WTC11 (cell line): ENCODE results near the gene GAK. TPM values are rescaled to one million over a fixed set of nuclear protein-coding genes. Genes with fewer than 3 reads are reported as not detected.

Source experiments
- ATAC-seq: fragments of 200-7000 bp; cut with Tn5 transposase; 2 replicates; pipeline ENCODE4 v1.10.0; 2021; ENCODE audit warnings: mild to moderate bottlenecking, moderate library complexity
- CTCF ChIA-PET: fragments of 300-600 bp; sonication (Branson Sonifier 250); formaldehyde crosslinking; loops from one replicate; lab custom pipeline; 2021; ENCODE audit warnings: antibody characterized with exemption; lab: Charles Lee
- POLR2A ChIA-PET: fragments of 350-600 bp; sonication (Branson Sonifier 250); formaldehyde crosslinking; loops from one replicate; lab custom pipeline; 2021; ENCODE audit warnings: antibody characterized with exemption; lab: Charles Lee
- DNase-seq: peaks from one replicate; pipeline ENCODE4 v3.0.0; 2021; ENCODE audit warnings: low spot score
- H3K27ac Mint-ChIP-seq: 2 replicates; pipeline ENCODE4 v1.8.0; 2021; ENCODE audit warnings: mixed read lengths
- H3K27me3 Mint-ChIP-seq: 2 replicates; pipeline ENCODE4 v1.8.0; 2021; ENCODE audit warnings: low read depth, mild to moderate bottlenecking, moderate library complexity, mixed read lengths
- H3K36me3 Mint-ChIP-seq: 2 replicates; pipeline ENCODE4 v1.8.0; 2021; ENCODE audit warnings: mixed read lengths
- H3K4me1 Mint-ChIP-seq: 2 replicates; pipeline ENCODE4 v1.8.0; 2022; ENCODE audit warnings: mixed read lengths
- H3K4me3 Mint-ChIP-seq: 2 replicates; pipeline ENCODE4 v1.8.0; 2021; ENCODE audit warnings: mild to moderate bottlenecking, moderate library complexity, mixed read lengths
- H3K9me3 Mint-ChIP-seq: 2 replicates; pipeline ENCODE4 v1.8.0; 2021; ENCODE audit warnings: mixed read lengths
- CBFB ChIP-seq: sonication (generic); formaldehyde crosslinking; IDR thresholded peaks from 2 replicates; pipeline ENCODE4 v1.8.1; 2022; ENCODE audit warnings: mild to moderate bottlenecking, low read depth, missing genetic modification reagents
- CREM ChIP-seq: sonication (generic); formaldehyde crosslinking; IDR thresholded peaks from 2 replicates; pipeline ENCODE4 v1.8.1; 2022; ENCODE audit warnings: mild to moderate bottlenecking, missing genetic modification reagents, moderate library complexity
- CTCF ChIP-seq: fragments of 200-600 bp; IDR thresholded peaks from 2 replicates; pipeline ENCODE4 v1.8.0; 2022; ENCODE audit warnings: antibody characterized with exemption
- ETV6 ChIP-seq: sonication (generic); formaldehyde crosslinking; IDR thresholded peaks from 2 replicates; pipeline ENCODE4 v1.8.1; 2022; ENCODE audit warnings: mild to moderate bottlenecking, missing genetic modification reagents
- FOXP1 ChIP-seq: sonication (generic); formaldehyde crosslinking; IDR thresholded peaks from 2 replicates; pipeline ENCODE4 v1.8.0; 2022; ENCODE audit warnings: missing genetic modification reagents, mild to moderate bottlenecking, moderate library complexity, borderline replicate concordance
- GRHL2 ChIP-seq: fragments of 250-450 bp; sonication (Bioruptor Pico); IDR thresholded peaks from 2 replicates; pipeline ENCODE4 v1.8.0; 2022; ENCODE audit warnings: mild to moderate bottlenecking, moderate library complexity; ENCODE audit not compliant: insufficient replicate concordance, severe bottlenecking
- GTF2I ChIP-seq: fragments of 250-450 bp; sonication (Bioruptor Pico); conservative IDR thresholded peaks from 2 replicates; pipeline ENCODE4 v1.4.0; 2021; ENCODE audit warnings: mild to moderate bottlenecking
- KAT7 ChIP-seq: sonication (generic); formaldehyde crosslinking; IDR thresholded peaks from 2 replicates; pipeline ENCODE4 v1.8.1; 2023; ENCODE audit warnings: missing genetic modification reagents, mild to moderate bottlenecking, borderline replicate concordance
- NFYB ChIP-seq: sonication (generic); formaldehyde crosslinking; conservative IDR thresholded peaks from 2 replicates; pipeline ENCODE4 v1.8.0; 2022; ENCODE audit warnings: low read depth, missing genetic modification reagents
- NR2C2 ChIP-seq: sonication (generic); formaldehyde crosslinking; IDR thresholded peaks from 2 replicates; pipeline ENCODE4 v1.8.0; 2022; ENCODE audit warnings: mild to moderate bottlenecking, missing genetic modification reagents
- NR3C1 ChIP-seq: sonication (generic); formaldehyde crosslinking; conservative IDR thresholded peaks from 2 replicates; pipeline ENCODE4 v1.8.1; 2023; ENCODE audit warnings: low read depth, mild to moderate bottlenecking, missing genetic modification reagents
- OVOL2 ChIP-seq: fragments of 250-450 bp; sonication (Bioruptor Pico); IDR thresholded peaks from 2 replicates; pipeline ENCODE4 v1.9.0; 2021; ENCODE audit warnings: mild to moderate bottlenecking, borderline replicate concordance
- RELA ChIP-seq: sonication (generic); formaldehyde crosslinking; IDR thresholded peaks from 2 replicates; pipeline ENCODE4 v1.8.1; 2022; ENCODE audit warnings: missing genetic modification reagents, mild to moderate bottlenecking, borderline replicate concordance
- SMAD4 ChIP-seq: sonication (generic); formaldehyde crosslinking; IDR thresholded peaks from 2 replicates; pipeline ENCODE4 v1.8.0; 2022; ENCODE audit warnings: mild to moderate bottlenecking, missing genetic modification reagents
- SOX15 ChIP-seq: fragments of 250-450 bp; sonication (Bioruptor Pico); IDR thresholded peaks from 2 replicates; pipeline ENCODE4 v1.9.0; 2021; ENCODE audit warnings: mild to moderate bottlenecking
- ZMAT4 ChIP-seq: fragments of 250-450 bp; sonication (Bioruptor Pico); IDR thresholded peaks from 2 replicates; pipeline ENCODE4 v1.9.0; 2021; ENCODE audit warnings: mild to moderate bottlenecking
- ZNF219 ChIP-seq: sonication (generic); formaldehyde crosslinking; IDR thresholded peaks from 2 replicates; pipeline ENCODE4 v1.8.0; 2023; ENCODE audit warnings: missing genetic modification reagents, mild to moderate bottlenecking, borderline replicate concordance
- ZNF281 ChIP-seq: sonication (generic); formaldehyde crosslinking; IDR thresholded peaks from 2 replicates; pipeline ENCODE4 v1.8.0; 2023; ENCODE audit warnings: mild to moderate bottlenecking, missing genetic modification reagents
- ZNF423 ChIP-seq: fragments of 250-450 bp; sonication (Bioruptor Pico); IDR thresholded peaks from 2 replicates; pipeline ENCODE4 v2.1.2; 2022; ENCODE audit warnings: mild to moderate bottlenecking, moderate library complexity
- ZNF671 ChIP-seq: fragments of 250-450 bp; sonication (Bioruptor Pico); IDR thresholded peaks from 2 replicates; pipeline ENCODE4 v1.8.0; 2021; ENCODE audit warnings: mild to moderate bottlenecking
- total RNA-seq: library from RNA; stranded (reverse); gene quantifications from 3 replicates; pipeline ENCODE4 v1.2.3, GENCODE V29; 2021
- TF ChIP-seq, protein P1 (sequence below): fragments of 250-450 bp; sonication (Bioruptor Pico); IDR thresholded peaks from 2 replicates; pipeline ENCODE4 v2.1.2; 2022; ENCODE audit warnings: mild to moderate bottlenecking, moderate library complexity
- TF ChIP-seq, protein P2 (sequence below): sonication (generic); formaldehyde crosslinking; conservative IDR thresholded peaks from 2 replicates; pipeline ENCODE4 v1.8.1; 2022; ENCODE audit warnings: mild to moderate bottlenecking, missing genetic modification reagents
- TF ChIP-seq, protein P3 (sequence below): sonication (generic); formaldehyde crosslinking; IDR thresholded peaks from 2 replicates; pipeline ENCODE4 v1.8.0; 2022; ENCODE audit warnings: mild to moderate bottlenecking, missing genetic modification reagents
- TF ChIP-seq, protein P4 (sequence below): sonication (generic); formaldehyde crosslinking; IDR thresholded peaks from 2 replicates; pipeline ENCODE4 v1.8.1; 2023; ENCODE audit warnings: mild to moderate bottlenecking, missing genetic modification reagents, moderate library complexity

Gene GAK
- total RNA-seq, 1 experiment from 2014 or later, result 121 TPM

DNA sequence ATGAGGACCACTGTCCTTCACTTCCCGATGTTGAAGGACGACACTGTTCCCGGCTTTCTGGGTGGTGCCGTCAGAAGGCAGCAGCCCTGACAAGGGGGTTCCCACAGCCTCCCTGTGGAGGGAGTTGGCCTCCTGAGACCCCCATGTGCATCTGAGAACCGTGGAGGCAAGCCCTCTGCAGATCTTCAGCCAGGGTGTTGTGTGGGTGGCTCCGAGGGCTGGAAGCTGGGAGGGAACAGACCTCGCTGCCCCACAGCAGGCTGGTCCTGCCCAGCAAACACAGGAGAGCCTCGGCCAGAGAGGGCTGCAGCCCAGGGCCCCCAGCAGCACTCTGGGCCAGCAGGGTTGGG, 25.1 kb upstream of the GAK start (continued):
- TF ChIP-seq ZMAT4 (no peak), SMAD4 (CRISPR knock-in tag) (no peak)

- Mint-ChIP-seq H3K4me3 (no peak overlapping the region), H3K36me3 (no peaks in the 10 kb centered on the region), H3K4me1 (no peaks in the 10 kb centered on the region)
- DNase-seq, result no peak
- ChIA-PET POLR2A (no interaction called here), CTCF (interaction anchor here (0.7 kb wide), 1 partner anchor 439 kb away, joined by 3 read pairs; no protein-coding TSS in a partner anchor)
- ATAC-seq, result no peak
- TF ChIP-seq NR2C2 (CRISPR knock-in tag) (no peak), GTF2I (CRISPR knock-in tag) (no peak), CREM (CRISPR knock-in tag) (no peak), NFYB (CRISPR knock-in tag) (no peak)
- TF ChIP-seq, all 79 proteins: peak for 0
- Mint-ChIP-seq H3K9me3 (no peaks in the 10 kb centered on the region), H3K27me3 (no peaks in the 10 kb centered on the region), H3K27ac (no peak overlapping the region; the same call in 1 of the 2 replicates)
Measured at GRCh38 chr4:956531-957230, 24.6 kb upstream of the GAK start.

- ChIA-PET CTCF (no interaction called here), POLR2A (no interaction called here)
- Mint-ChIP-seq H3K36me3 (no peaks in the 10 kb centered on the region), H3K4me1 (no peaks in the 10 kb centered on the region), H3K27ac (no peak overlapping the region), H3K9me3 (no peaks in the 10 kb centered on the region), H3K4me3 (no peak overlapping the region), H3K27me3 (no peaks in the 10 kb centered on the region)
- no peak for TF ChIP-seq ZNF281 (CRISPR knock-in tag)
- TF ChIP-seq CBFB (CRISPR knock-in tag), result no peak
- no peak for TF ChIP-seq KAT7 (CRISPR knock-in tag)
- no peak for TF ChIP-seq FOXP1
- no peak for TF ChIP-seq ZNF423 (CRISPR knock-in tag)
- TF ChIP-seq CTCF, result no peak
- no peak for TF ChIP-seq GRHL2 (CRISPR knock-in tag)
- TF ChIP-seq SOX15 (CRISPR knock-in tag), result no peak
- TF ChIP-seq NR3C1 (CRISPR knock-in tag), result no peak
- no peak for TF ChIP-seq ZNF671 (CRISPR knock-in tag)
- no peak for TF ChIP-seq ZNF219 (CRISPR knock-in tag)
- TF ChIP-seq CREM (CRISPR knock-in tag), result no peak
- TF ChIP-seq, protein P1, sequence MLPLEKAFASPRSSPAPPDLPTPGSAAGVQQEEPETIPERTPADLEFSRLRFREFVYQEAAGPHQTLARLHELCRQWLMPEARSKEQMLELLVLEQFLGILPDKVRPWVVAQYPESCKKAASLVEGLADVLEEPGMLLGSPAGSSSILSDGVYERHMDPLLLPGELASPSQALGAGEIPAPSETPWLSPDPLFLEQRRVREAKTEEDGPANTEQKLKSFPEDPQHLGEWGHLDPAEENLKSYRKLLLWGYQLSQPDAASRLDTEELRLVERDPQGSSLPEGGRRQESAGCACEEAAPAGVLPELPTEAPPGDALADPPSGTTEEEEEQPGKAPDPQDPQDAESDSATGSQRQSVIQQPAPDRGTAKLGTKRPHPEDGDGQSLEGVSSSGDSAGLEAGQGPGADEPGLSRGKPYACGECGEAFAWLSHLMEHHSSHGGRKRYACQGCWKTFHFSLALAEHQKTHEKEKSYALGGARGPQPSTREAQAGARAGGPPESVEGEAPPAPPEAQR (CRISPR knock-in tag), result no peak
- TF ChIP-seq NFYB (CRISPR knock-in tag), result no peak
- TF ChIP-seq RELA (CRISPR knock-in tag), result no peak
- TF ChIP-seq, protein P2, sequence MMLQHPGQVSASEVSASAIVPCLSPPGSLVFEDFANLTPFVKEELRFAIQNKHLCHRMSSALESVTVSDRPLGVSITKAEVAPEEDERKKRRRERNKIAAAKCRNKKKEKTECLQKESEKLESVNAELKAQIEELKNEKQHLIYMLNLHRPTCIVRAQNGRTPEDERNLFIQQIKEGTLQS, result no peak
- TF ChIP-seq OVOL2 (CRISPR knock-in tag), result no peak
- TF ChIP-seq, protein P3, sequence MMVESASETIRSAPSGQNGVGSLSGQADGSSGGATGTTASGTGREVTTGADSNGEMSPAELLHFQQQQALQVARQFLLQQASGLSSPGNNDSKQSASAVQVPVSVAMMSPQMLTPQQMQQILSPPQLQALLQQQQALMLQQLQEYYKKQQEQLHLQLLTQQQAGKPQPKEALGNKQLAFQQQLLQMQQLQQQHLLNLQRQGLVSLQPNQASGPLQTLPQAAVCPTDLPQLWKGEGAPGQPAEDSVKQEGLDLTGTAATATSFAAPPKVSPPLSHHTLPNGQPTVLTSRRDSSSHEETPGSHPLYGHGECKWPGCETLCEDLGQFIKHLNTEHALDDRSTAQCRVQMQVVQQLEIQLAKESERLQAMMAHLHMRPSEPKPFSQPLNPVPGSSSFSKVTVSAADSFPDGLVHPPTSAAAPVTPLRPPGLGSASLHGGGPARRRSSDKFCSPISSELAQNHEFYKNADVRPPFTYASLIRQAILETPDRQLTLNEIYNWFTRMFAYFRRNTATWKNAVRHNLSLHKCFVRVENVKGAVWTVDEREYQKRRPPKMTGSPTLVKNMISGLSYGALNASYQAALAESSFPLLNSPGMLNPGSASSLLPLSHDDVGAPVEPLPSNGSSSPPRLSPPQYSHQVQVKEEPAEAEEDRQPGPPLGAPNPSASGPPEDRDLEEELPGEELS (CRISPR knock-in tag), result no peak
- TF ChIP-seq ETV6 (CRISPR knock-in tag), result no peak
- TF ChIP-seq, protein P4, sequence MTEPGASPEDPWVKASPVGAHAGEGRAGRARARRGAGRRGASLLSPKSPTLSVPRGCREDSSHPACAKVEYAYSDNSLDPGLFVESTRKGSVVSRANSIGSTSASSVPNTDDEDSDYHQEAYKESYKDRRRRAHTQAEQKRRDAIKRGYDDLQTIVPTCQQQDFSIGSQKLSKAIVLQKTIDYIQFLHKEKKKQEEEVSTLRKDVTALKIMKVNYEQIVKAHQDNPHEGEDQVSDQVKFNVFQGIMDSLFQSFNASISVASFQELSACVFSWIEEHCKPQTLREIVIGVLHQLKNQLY (CRISPR knock-in tag), result no peak
- TF ChIP-seq, all 79 proteins: peak for 0
- DNase-seq (no peak), ATAC-seq (no peak)
Measured at GRCh38 chr4:955931-956381, 23.8 kb upstream of the GAK start.
